ENCODE measurements around the gene WDR20.

GRCh38 chr14:102124419-102124818, 15.3 kb upstream of the WDR20 start:
- TF ChIP-seq, protein P1, sequence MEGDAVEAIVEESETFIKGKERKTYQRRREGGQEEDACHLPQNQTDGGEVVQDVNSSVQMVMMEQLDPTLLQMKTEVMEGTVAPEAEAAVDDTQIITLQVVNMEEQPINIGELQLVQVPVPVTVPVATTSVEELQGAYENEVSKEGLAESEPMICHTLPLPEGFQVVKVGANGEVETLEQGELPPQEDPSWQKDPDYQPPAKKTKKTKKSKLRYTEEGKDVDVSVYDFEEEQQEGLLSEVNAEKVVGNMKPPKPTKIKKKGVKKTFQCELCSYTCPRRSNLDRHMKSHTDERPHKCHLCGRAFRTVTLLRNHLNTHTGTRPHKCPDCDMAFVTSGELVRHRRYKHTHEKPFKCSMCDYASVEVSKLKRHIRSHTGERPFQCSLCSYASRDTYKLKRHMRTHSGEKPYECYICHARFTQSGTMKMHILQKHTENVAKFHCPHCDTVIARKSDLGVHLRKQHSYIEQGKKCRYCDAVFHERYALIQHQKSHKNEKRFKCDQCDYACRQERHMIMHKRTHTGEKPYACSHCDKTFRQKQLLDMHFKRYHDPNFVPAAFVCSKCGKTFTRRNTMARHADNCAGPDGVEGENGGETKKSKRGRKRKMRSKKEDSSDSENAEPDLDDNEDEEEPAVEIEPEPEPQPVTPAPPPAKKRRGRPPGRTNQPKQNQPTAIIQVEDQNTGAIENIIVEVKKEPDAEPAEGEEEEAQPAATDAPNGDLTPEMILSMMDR (optimal IDR thresholded peaks at IDR 0.05 in 1 of 3, IDR thresholded peaks at IDR 0.05 in 1 of 3, conservative IDR thresholded peaks at IDR 0.05 in 1 of 3; ENCODE audit: extremely low read depth in 1 of 3, insufficient read depth in 2 of 3, low read length in 3 of 3) = no peak
- no peak for TF ChIP-seq EZH2 (IDR thresholded peaks at IDR 0.05; ENCODE audit: low read length)
